T-cell (primary cell): ENCODE measurements around the gene KRTAP5-3. TPM values are rescaled to one million over a fixed set of nuclear protein-coding genes. Genes with fewer than 3 reads are reported as not detected.

Source experiments
- ATAC-seq, 4 experiments: fragments of 200-7000 bp in 3 of 4; fragments of 150-1000 bp in 1 of 4; cut with Tn5 transposase; replicated peaks in 1 of 4; 1 replicate in 3 of 4; 2 replicates in 1 of 4; pipeline ENCODE4 v1.10.0; 2021; ENCODE audit warnings: moderate library complexity in 3 of 4, mild to moderate bottlenecking in 2 of 4, moderate number of reproducible peaks in 1 of 4
- CTCF ChIA-PET, 2 donors: fragments of 300-600 bp; sonication (Branson Sonifier 250); formaldehyde crosslinking; loops; one replicate each; lab custom pipeline; 2022; ENCODE audit warnings: antibody characterized with exemption in 2 of 2; lab: Charles Lee
- POLR2A ChIA-PET, 2 donors: fragments of 300-600 bp; sonication (Branson Sonifier 250); formaldehyde crosslinking; loops; one replicate each; lab custom pipeline; 2022; ENCODE audit warnings: antibody characterized with exemption in 2 of 2; lab: Charles Lee
- DNase-seq, 35 experiments: peaks; one replicate each; pipeline versions ENCODE4 v3.0.0 to v3.0.0-alpha.2; 2013 to 2023
- H3K27ac ChIP-seq: one replicate; pipeline ENCODE4 v1.5.1; 2013; ENCODE audit warnings: low read length
- H3K27me3 ChIP-seq, 2 experiments: replicated peaks in 1 of 2; 1 replicate in 1 of 2; 2 replicates in 1 of 2; pipeline versions ENCODE4 v1.6.1 to v1.7.0; 2013; ENCODE audit warnings: low read length in 1 of 2, mixed read lengths in 1 of 2; ENCODE audit not compliant: control insufficient read depth in 2 of 2, insufficient read depth in 2 of 2; ENCODE audit errors: extremely low read depth in 1 of 2
- H3K36me3 ChIP-seq, 2 donors: 1 replicate in 1 of 2; 2 replicates in 1 of 2; pipeline versions ENCODE4 v1.6.1 to v1.7.0; 2013; ENCODE audit warnings: low read length in 1 of 2; ENCODE audit not compliant: control insufficient read depth in 2 of 2, insufficient read depth in 1 of 2; ENCODE audit errors: extremely low read depth in 1 of 2
- H3K4me1 ChIP-seq, 2 experiments: 1 replicate in 1 of 2; 2 replicates in 1 of 2; pipeline versions ENCODE4 v1.6.1 to v1.7.0; 2013; ENCODE audit warnings: low read length in 2 of 2, mixed read lengths in 1 of 2; ENCODE audit not compliant: insufficient read depth in 2 of 2, control insufficient read depth in 1 of 2; ENCODE audit errors: extremely low read depth in 1 of 2
- H3K4me3 ChIP-seq, 2 donors: 1 replicate in 1 of 2; 2 replicates in 1 of 2; pipeline versions ENCODE4 v1.5.1 to v1.7.0; 2013; ENCODE audit warnings: mild to moderate bottlenecking in 2 of 2, low read length in 1 of 2, moderate library complexity in 1 of 2; ENCODE audit not compliant: control insufficient read depth in 1 of 2; ENCODE audit errors: extremely low read depth in 1 of 2
- H3K9me3 ChIP-seq: 2 replicates; pipeline ENCODE4 v1.7.0; 2013
- H3K27ac Mint-ChIP-seq, 2 donors: one replicate each; pipeline ENCODE4 v1.8.0; 2020 to 2021; ENCODE audit warnings: mild to moderate bottlenecking in 2 of 2, mixed read lengths in 2 of 2
- H3K27me3 Mint-ChIP-seq, 2 donors: one replicate each; pipeline ENCODE4 v1.8.0; 2021 to 2022; ENCODE audit warnings: mixed read lengths in 2 of 2
- H3K36me3 Mint-ChIP-seq: one replicate; pipeline ENCODE4 v1.8.0; 2021; ENCODE audit warnings: mixed read lengths
- H3K4me1 Mint-ChIP-seq, 3 donors: one replicate each; pipeline ENCODE4 v1.8.0; 2020 to 2022; ENCODE audit warnings: mixed read lengths in 3 of 3, mild to moderate bottlenecking in 1 of 3
- H3K4me3 Mint-ChIP-seq, 3 donors: one replicate each; pipeline ENCODE4 v1.8.0; 2020 to 2022; ENCODE audit warnings: mild to moderate bottlenecking in 3 of 3, mixed read lengths in 3 of 3, moderate library complexity in 3 of 3
- H3K9me3 Mint-ChIP-seq, 3 donors: one replicate each; pipeline ENCODE4 v1.8.0; 2020 to 2022; ENCODE audit warnings: mixed read lengths in 3 of 3
- WGBS: methylation state at CpG from one replicate; pipeline ENCODE4 v1.1.5; 2013; ENCODE audit warnings: missing lambda C conversion rate; ENCODE audit not compliant: insufficient coverage; 5-methylcytosine and 5-hydroxymethylcytosine counted together
- total RNA-seq, 35 experiments: library from RNA in 6 of 35; stranded (reverse) in 6 of 35; fragments of 120-200 nt in 1 of 35; gene quantifications; one replicate each; pipeline versions ENCODE4 v1.2.1 to v1.2.4 and lab custom pipeline; 2013 to 2026

Gene KRTAP5-3
- total RNA-seq, 5 donors from 2014 or later (not counting 1 experiment from before 2014, with no cell fraction given) = not detected

- Mint-ChIP-seq H3K27me3 (peaks cover 14 to 35% of the 10 kb centered on the region in 2 donors), H3K9me3 (no peaks in the 10 kb centered on the region), H3K27ac (no peak overlapping the region), H3K4me3 (no peak overlapping the region), H3K36me3 (no peaks in the 10 kb centered on the region), H3K4me1 (peaks cover 0 to 9% (median 5%) of the 10 kb centered on the region in 3 donors)
- H3K36me3 ChIP-seq = no peaks in the 10 kb centered on the region
- H3K27ac ChIP-seq = no peak overlapping the region
- WGBS = 63% methylated on average over 15 of the region's 15 CpGs
- peaks cover 0 to 54% of the 10 kb centered on the region in 2 experiments for H3K27me3 ChIP-seq
- H3K4me3 ChIP-seq = no peak overlapping the region
- H3K9me3 ChIP-seq = no peaks in the 10 kb centered on the region
- ChIA-PET CTCF (interaction anchor here in 1 of 2 donors (1.0 to 1.5 kb wide), 3 partner anchors 9 to 375 kb away, joined by 3 to 4 read pairs (median 4); no protein-coding TSS in a partner anchor), POLR2A (no interaction called here)
- DNase-seq (no peak), ATAC-seq (no peak)
- peaks cover 0 to 5% of the 10 kb centered on the region in 2 experiments for H3K4me1 ChIP-seq
Observed at GRCh38 chr11:1639666-1640065, 31.4 kb upstream of the KRTAP5-3 start.

GRCh38 chr11:1639102-1639620 is 30.9 kb upstream of the KRTAP5-3 start:
- CTCF ChIA-PET = interaction anchor here in 1 of 2 donors (1.0 to 1.5 kb wide), 3 partner anchors 8 to 375 kb away, joined by 3 to 4 read pairs (median 4); no protein-coding TSS in a partner anchor
- no peak overlapping the region for H3K4me3 Mint-ChIP-seq
- POLR2A ChIA-PET = no interaction called here
- peak overlapping the region in 1 of 2 donors; percentile 27 for H3K27ac Mint-ChIP-seq
- Histone ChIP-seq H3K27me3 (peaks cover 0 to 51% of the 10 kb centered on the region in 2 experiments), H3K9me3 (no peaks in the 10 kb centered on the region), H3K27ac (no peak overlapping the region), H3K4me1 (peaks cover 0 to 5% of the 10 kb centered on the region in 2 experiments), H3K36me3 (no peaks in the 10 kb centered on the region), H3K4me3 (no peak overlapping the region)
- H3K27me3 Mint-ChIP-seq = peaks cover 14 to 35% of the 10 kb centered on the region in 2 donors
- WGBS = 71% methylated on average over 10 of the region's 18 CpGs
- H3K4me1 Mint-ChIP-seq = peaks cover 0 to 9% (median 5%) of the 10 kb centered on the region in 3 donors
- no peaks in the 10 kb centered on the region for H3K9me3 Mint-ChIP-seq
- ATAC-seq = peak in 1 of 4 experiments; percentile 28
- DNase-seq = peak in 2 of 35 experiments; percentile 22
- H3K36me3 Mint-ChIP-seq = no peaks in the 10 kb centered on the region

GRCh38 chr11:1638344-1638743 is 30.1 kb upstream of the KRTAP5-3 start:
- peaks cover 0 to 52% of the 10 kb centered on the region in 2 experiments for H3K27me3 ChIP-seq
- H3K9me3 ChIP-seq = no peaks in the 10 kb centered on the region
- 81% methylated on average over 4 of the region's 8 CpGs for WGBS
- Mint-ChIP-seq H3K36me3 (no peaks in the 10 kb centered on the region), H3K4me1 (peaks cover 0 to 9% (median 5%) of the 10 kb centered on the region in 3 donors), H3K9me3 (no peaks in the 10 kb centered on the region), H3K27ac (no peak overlapping the region), H3K4me3 (no peak overlapping the region), H3K27me3 (peaks cover 14 to 40% of the 10 kb centered on the region in 2 donors)
- DNase-seq = no peak
- POLR2A ChIA-PET = interaction anchor here in 1 of 2 donors (0.6 kb wide), 1 partner anchor 1352 kb away, joined by 3 read pairs; no protein-coding TSS in a partner anchor
- peaks cover 0 to 5% of the 10 kb centered on the region in 2 experiments for H3K4me1 ChIP-seq
- H3K27ac ChIP-seq = no peak overlapping the region
- CTCF ChIA-PET = interaction anchor here in 1 of 2 donors (0.7 to 1.5 kb wide), 2 partner anchors 198 to 221 kb away, joined by 3 to 4 read pairs; no protein-coding TSS in a partner anchor
- no peaks in the 10 kb centered on the region for H3K36me3 ChIP-seq
- H3K4me3 ChIP-seq = no peak overlapping the region
- no peak for ATAC-seq

DNA sequence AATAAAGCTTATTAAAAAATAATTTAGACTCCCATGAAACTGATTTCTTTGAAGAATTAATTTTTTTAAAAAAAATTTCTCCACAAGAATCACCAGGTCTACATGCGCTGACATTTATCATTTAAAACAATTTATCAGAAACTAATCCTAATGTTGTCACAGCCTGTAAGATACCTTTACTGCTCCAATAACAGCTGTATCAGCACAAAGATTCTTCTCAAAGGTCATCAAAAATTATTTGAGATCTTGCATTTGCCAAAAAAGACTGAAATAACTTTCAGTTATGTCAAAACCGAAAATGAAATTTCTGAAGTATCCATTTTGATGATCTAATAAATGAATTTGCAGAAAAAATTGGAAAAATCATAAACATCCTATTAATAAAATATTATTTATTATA is 29.4 kb upstream of the KRTAP5-3 start:
- no peak for DNase-seq

GRCh38 chr11:1636291-1636950 is 28.2 kb upstream of the KRTAP5-3 start:
- Histone ChIP-seq H3K27me3 (peaks cover 0 to 50% of the 10 kb centered on the region in 2 experiments), H3K27ac (no peak overlapping the region), H3K9me3 (no peaks in the 10 kb centered on the region), H3K4me3 (no peak overlapping the region), H3K36me3 (no peaks in the 10 kb centered on the region), H3K4me1 (peaks cover 0 to 11% of the 10 kb centered on the region in 2 experiments)
- no peak overlapping the region for H3K27ac Mint-ChIP-seq
- DNase-seq (no peak), ATAC-seq (no peak)
- peaks cover 17 to 55% of the 10 kb centered on the region in 2 donors for H3K27me3 Mint-ChIP-seq
- WGBS = 85% methylated on average over 11 of the region's 19 CpGs
- POLR2A ChIA-PET = no interaction called here
- no peak overlapping the region for H3K4me3 Mint-ChIP-seq
- no peaks in the 10 kb centered on the region for H3K9me3 Mint-ChIP-seq
- H3K36me3 Mint-ChIP-seq = no peaks in the 10 kb centered on the region
- peaks cover 3 to 15% (median 8%) of the 10 kb centered on the region in 3 donors for H3K4me1 Mint-ChIP-seq
- CTCF ChIA-PET = interaction anchor here in 1 of 2 donors (1.5 kb wide), 1 partner anchor 200 kb away, joined by 4 read pairs; no protein-coding TSS in a partner anchor

More for the DNA sequence above, 29.4 kb upstream of the KRTAP5-3 start:
- no peaks in the 10 kb centered on the region for H3K9me3 Mint-ChIP-seq
- Histone ChIP-seq H3K27me3 (peaks cover 0 to 48% of the 10 kb centered on the region in 2 experiments), H3K4me3 (no peak overlapping the region), H3K36me3 (no peaks in the 10 kb centered on the region), H3K27ac (no peak overlapping the region), H3K4me1 (peaks cover 0 to 5% of the 10 kb centered on the region in 2 experiments), H3K9me3 (no peaks in the 10 kb centered on the region)
- POLR2A ChIA-PET = no interaction called here
- H3K4me1 Mint-ChIP-seq = peaks cover 2 to 12% (median 7%) of the 10 kb centered on the region in 3 donors
- no peak overlapping the region for H3K4me3 Mint-ChIP-seq
- no peak for ATAC-seq
- H3K36me3 Mint-ChIP-seq = no peaks in the 10 kb centered on the region
- WGBS = no CpG with 5 or more reads among the region's 2 CpGs
- peaks cover 14 to 47% of the 10 kb centered on the region in 2 donors for H3K27me3 Mint-ChIP-seq
- H3K27ac Mint-ChIP-seq = no peak overlapping the region
- CTCF ChIA-PET = interaction anchor here in 1 of 2 donors (0.7 to 1.5 kb wide), 2 partner anchors 199 to 221 kb away, joined by 3 to 4 read pairs; no protein-coding TSS in a partner anchor

DNA sequence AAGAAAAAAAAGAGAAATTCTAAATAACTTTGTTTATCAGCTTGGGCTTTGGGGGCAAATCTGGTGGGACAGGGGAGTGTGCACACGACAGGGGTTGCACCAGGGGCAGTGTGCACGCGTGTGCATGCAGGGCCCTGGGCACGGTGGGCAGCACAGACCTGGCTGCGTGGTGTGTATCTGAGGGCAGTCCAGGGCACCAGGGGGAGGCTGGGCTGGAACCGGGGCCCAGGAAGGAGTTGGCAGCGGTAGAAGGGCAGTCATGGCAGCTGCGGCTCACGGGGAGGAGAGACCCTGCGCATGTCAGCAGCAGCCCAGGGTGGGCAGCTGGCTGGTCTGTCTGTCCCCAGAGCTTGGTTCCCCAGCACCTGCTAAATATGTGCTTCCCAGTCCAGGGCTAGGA is 25.6 kb upstream of the KRTAP5-3 start:
- H3K4me3 Mint-ChIP-seq = no peak overlapping the region
- H3K27ac Mint-ChIP-seq = no peak overlapping the region
- POLR2A ChIA-PET = no interaction called here
- CTCF ChIA-PET = no interaction called here
- ATAC-seq (no peak), DNase-seq (no peak)
- Histone ChIP-seq H3K36me3 (no peaks in the 10 kb centered on the region), H3K9me3 (no peaks in the 10 kb centered on the region), H3K4me3 (no peak overlapping the region), H3K27me3 (peaks cover 0 to 51% of the 10 kb centered on the region in 2 experiments), H3K4me1 (peaks cover 0 to 12% of the 10 kb centered on the region in 2 experiments), H3K27ac (no peak overlapping the region)
- peaks cover 6 to 13% (median 9%) of the 10 kb centered on the region in 3 donors for H3K4me1 Mint-ChIP-seq
- WGBS = 86% methylated on average over 9 of the region's 10 CpGs
- H3K27me3 Mint-ChIP-seq = peaks cover 18 to 56% of the 10 kb centered on the region in 2 donors
- H3K36me3 Mint-ChIP-seq = no peaks in the 10 kb centered on the region
- H3K9me3 Mint-ChIP-seq = no peaks in the 10 kb centered on the region
